ENCODE data around the gene RAB11FIP5.
"Not testable (repeated sequence)": the region's sequence is repeated elsewhere in the genome, so short reads cannot be mapped to it uniquely, and the experiment has no call there.

The RAB11FIP5 gene

DNA sequence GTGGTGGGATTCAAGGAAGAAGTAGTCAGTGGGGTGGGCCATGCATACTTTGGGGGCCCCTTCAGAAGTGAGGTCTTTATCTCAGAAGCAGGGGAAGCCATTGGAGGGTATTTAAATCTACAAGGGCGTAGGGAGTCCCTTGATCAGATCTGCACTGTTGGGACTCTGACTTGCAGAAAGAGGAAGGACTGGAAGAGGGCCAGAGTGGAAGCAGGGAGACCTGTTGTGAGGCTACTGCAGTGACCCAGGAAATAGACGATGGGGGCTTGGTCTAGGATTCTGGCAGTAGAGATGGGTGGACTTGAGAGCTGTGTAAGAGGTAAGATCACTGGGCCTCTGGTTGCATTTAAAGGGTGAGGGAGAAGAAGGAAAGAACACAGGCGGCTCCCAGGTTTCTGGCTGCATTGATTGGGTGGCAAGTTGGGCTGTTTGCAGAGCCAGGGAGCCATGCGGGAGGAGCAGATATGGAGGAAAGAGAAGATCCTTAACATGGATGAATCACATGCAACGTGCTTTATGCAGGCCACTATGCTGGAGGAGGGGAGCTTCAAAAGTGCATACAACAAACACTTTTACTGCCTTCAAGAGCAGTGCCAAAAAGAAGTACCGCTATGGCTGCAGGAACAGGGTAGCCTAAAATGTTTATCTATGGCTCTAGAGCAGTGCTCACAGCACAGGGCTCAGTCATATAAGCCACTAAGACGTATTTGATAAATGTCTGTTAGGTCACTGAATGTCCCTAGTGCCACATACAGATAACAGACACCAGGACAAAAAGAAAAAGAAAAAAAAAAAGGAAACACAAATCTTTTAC, 43.5 kb downstream of the RAB11FIP5 start:
- no peak for DNase-seq (ENCODE audit: low read depth)

GRCh38 chr2:73068147-73068546, 44.6 kb downstream of the RAB11FIP5 start:
- no peak for DNase-seq (ENCODE audit: low read depth)

DNA sequence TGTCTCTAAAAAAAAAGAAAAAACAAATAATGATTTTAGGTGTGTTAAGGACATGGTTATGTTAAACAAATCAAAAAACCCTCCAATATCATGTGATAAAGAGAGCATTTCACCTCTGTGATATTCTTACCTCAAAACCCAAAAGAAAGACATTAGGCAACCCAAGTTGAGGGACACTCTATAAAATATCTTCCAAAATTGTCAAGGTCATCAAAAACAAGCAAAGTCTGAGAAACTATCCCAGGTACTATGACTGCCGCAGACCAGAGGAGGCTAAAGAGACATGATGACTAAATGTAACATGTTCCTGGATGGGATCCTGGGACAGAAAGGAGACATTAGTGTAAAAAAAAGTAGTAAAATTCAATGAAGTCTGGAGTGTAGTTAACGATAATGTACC, 45.7 kb downstream of the RAB11FIP5 start:
- DNase-seq (ENCODE audit: low read depth) = no peak

DNA sequence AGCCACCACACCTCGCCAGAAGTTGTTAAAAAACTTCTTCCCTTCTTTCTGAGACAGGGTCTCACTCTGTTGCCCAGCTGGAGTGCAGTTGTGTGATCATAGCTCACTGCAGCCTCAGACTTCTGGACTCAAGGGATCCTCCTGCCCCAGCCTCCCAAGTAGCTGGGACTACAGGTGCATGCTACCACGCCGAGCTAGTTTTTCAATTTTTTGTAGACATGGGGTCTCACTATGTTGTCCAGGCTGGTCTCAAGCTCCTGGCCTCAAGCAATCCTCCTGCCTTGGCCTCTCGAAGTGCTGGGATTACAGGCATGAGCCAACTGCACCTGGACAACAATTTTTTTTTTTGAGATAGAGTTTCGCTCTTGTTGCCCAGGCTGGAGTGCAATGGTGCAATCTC, 47.7 kb downstream of the RAB11FIP5 start:
- not testable (repeated sequence) for DNase-seq (ENCODE audit: low read depth)

DNA sequence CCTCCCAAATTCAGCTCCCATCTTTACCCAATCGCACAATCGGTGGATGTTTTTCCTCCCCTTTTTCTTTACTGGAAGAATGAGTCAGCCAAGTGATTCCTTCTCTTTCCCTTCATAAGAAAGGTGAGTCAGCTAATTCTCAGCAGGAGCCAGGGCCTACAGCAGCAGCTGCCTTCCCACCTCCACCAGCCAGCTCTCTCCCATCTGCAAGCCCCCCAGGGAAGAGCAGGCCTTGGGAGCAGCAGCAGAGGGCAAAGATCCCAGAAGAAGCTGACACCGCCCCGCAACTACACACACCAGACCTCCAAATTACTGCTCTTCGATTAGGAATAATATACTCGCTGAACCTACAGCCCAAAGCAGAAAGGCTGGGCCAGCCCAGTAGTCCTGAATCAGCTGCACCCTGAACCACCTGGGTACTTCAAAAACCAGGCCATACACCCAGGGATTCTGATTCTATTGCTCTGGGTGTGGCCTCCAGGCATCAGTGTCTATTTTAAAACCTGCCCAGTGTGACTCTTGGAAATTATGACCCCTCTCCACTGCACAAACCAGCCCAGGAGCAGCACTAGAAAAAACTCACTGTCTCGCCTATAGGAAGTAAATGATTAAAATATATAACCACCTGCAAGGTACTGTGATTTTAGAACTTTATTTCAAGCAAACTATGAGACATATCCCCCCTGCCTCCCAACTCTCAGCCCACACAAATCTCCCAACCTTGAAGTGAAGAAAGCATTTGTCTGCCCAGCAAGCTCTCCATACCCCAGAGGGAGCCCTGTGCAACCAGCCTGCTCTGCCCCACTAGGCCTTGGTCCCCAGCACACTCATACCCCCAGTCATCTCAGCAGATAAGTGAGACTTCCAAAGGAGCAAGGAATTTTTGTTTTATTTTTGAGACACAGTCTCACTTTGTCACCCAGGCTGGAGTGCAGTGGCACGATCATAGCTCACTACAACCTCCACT, 48.6 kb downstream of the RAB11FIP5 start:
- DNase-seq (ENCODE audit: low read depth) = no peak

GRCh38 chr2:73063472-73063871, 49.3 kb downstream of the RAB11FIP5 start:
- no peak for DNase-seq (ENCODE audit: low read depth)

- no peak for DNase-seq (ENCODE audit: low read depth)
Observed at GRCh38 chr2:73059106-73059505, 53.6 kb downstream of the RAB11FIP5 start.

GRCh38 chr2:73054980-73055379, 57.8 kb downstream of the RAB11FIP5 start:
- no peak for DNase-seq (ENCODE audit: low read depth)

GRCh38 chr2:73053316-73054114, 59.2 kb downstream of the RAB11FIP5 start:
- no peak for DNase-seq (ENCODE audit: low read depth)

GRCh38 chr2:73050121-73050545, 62.6 kb downstream of the RAB11FIP5 start:
- DNase-seq (ENCODE audit: low read depth) = no peak

DNA sequence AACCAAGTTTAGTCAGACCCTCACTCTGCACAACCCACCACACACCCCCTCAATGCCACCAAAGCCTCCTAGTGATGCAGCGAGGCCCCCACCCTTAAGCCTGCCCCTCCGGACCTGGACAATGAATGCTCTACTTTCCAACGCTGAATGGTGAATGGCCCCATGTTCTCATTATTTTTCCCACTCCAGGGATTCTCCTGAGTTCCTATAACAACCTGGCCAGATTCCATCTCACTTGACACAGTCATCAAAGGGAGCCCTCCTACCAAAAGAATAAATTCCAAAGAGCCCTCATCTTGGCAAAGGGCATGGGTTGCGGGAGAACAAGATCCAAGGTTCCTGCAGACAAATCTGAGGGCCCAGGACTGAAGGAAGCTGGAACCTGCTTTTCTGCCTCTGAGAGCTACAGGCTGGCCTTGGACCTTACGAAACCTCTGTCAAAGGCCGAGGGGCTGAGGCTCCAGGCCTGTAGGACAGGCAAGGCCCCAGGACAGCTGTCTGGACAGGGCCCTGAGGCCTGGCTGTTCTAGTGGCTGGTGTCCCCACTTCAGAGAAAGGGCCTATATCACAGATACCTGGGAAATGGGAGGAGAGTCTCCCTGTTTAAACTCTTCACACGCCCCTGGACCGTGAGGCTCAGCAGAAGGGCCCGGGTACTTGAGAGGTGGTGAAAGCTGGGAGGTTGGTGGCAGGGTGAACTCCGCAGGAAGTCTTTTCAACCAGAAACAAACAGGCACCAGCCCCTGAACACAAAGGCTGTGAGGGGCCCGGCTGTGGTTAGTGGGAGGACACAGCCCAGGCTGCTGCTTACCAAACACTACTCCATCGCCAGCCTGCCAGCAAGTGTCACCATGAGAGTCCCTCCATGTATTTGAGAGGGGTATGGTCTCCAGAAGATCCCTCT, 68.6 kb downstream of the RAB11FIP5 start:
- DNase-seq (ENCODE audit: low read depth) = no peak

DNA sequence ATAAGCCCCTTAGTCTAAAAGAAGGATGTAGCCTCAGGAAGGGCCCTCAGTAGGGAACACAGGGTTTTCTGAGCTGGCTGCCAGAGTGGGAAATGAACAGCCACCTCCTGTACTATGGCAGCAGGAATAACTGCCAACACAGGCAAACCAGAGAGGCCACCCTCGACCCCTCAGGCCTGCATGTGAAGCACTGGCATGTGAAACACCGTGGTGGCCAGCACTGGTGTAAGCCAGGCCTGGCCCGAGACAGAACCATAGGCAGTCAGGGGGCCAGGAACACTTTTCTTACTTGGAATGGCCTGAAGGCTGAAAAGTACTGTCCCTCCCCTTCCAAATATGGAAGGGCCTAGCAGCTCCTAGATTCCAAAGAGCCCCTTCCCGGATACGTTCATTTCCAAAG, 69.5 kb downstream of the RAB11FIP5 start:
- no peak for DNase-seq (ENCODE audit: low read depth)

GRCh38 chr2:73037947-73038585, 74.7 kb downstream of the RAB11FIP5 start:
- DNase-seq (ENCODE audit: low read depth) = no peak

- no peak for DNase-seq (ENCODE audit: low read depth)
Observed at GRCh38 chr2:73036766-73037165, 76.0 kb downstream of the RAB11FIP5 start.

GRCh38 chr2:73035899-73036711, 76.6 kb downstream of the RAB11FIP5 start:
- no peak for DNase-seq (ENCODE audit: low read depth)

DNA sequence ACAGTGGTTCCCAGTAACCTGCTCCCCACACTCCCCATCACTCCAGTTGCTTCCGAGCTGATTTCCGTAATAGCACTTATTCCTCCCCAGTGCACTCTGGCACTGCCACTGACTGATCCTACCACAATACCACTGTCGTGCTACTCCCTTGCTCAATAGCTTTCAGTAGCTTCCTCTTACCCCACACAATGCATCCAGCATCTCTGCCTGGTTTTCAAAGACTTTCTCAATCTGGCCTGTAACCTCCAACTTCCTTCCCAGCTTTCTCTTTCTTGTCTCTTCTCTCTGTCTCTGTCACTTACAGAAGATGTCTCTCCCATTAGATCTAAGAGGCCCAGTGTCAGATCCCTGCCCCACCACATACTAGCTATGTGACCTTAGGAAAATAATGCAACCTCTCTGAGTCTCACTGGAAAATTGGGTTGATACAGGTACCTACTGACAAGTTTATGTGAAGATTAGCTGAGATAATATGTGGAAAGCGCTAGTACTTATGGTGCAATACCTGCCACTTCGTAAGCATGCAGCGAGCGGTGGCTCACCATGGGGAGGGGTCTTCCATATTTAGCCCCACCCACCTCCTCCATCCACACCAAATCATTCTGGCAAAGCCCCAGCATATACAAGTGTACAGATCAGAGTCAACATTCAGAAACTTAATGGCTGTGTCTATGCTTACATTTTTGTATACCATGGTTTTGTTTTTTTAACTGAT, 77.9 kb downstream of the RAB11FIP5 start:
- DNase-seq (ENCODE audit: low read depth) = no peak

DNA sequence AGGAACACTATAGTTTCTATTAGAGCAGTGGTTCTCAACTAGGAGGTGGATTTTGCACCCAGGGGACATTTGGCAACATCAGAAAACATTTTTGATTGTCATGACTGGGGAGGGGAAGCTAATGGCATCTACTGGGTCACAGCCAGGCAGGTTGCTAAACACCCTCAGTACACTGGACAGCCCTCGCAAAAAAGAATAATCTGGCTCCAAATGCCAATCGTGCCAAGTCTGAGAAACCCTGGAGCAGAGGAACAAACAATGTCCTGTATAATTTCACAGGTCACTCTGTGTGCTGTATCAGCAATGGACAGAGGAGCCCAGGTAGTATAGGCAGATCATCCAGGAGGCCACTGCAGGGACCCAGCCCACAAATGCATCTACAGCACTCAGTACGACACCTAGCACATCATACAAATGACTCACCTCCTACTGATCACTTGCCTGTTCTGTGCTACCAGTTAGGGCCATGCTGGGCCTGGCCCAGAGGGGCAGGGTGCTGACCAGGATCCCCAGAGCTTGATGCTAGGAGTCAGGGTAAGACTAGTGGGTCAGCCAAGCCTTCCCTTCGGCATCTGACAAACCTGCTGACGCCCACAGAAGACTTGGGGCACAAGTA, 78.9 kb downstream of the RAB11FIP5 start:
- DNase-seq (ENCODE audit: low read depth) = no peak

DNA sequence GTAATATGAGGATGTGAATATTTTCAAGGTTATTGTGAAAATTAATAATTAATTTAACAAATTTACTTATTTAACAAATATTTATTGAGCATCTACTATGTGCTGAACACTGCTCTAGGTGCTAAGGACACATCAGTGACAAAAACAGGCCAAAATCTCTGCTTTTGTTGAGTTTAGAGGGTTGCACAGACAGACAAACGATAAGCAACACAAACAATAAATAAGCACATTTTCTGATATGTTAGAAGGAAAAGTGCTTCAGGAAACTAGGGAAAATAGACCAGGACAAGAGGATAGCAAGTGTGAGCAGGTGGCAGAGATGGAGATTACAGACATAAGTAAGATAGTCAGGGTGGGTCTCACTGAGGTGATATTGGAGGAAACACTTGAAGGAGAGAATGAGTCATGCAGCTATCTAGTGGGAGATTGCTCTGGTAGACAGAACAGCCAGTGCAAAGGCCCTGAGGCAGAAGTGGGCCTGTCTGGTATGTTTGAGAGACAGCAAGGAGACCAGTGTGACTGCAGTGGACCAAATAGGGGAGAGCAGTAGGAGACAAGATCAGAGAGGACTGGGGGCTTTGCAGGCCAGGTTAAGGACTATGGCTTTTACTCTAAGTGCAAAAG, 79.5 kb downstream of the RAB11FIP5 start:
- DNase-seq (ENCODE audit: low read depth) = no peak

All from stimulated activated CD8-positive, alpha-beta memory T cell treated with anti-CD3 and anti-CD28 coated beads, Interleukin-12 subunit alpha, Interleukin-12 subunit beta, amount 100 ng/mL, for 1 hour (primary cell).